ENCODE measurements around the gene ZNF444. TPM values are rescaled to one million over a fixed set of nuclear protein-coding genes. Genes with fewer than 3 reads are reported as not detected.

The ZNF444 gene
- total and polyA plus RNA-seq, 2 donors (not counting 3 experiments of a cell fraction or from before 2014, with no cell fraction given): 37.2 to 41.7 TPM

DNA sequence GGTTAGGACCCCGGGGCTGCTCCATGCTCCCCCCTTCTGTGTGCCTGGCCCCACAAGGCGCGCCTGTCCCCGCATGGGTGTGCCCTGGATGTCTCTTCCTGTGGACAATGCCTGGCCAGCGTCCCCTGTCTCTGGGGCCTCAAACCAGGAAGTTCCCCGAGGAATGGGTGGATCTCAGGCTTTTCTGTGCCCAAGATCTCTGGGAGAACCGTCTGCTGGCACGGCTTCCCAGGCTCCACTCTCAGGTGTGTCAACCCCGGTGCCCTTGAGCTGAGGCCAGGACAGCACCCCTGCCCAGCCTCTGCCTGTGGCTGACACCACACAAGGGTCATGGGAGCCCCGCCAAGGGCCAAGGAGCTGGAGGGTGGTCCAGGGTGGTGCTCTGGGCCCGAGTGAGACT is 15.7 kb downstream of the ZNF444 start:
- TF ChIP-seq GATA2 (IDR thresholded peaks at IDR 0.05; ENCODE audit: insufficient read depth, insufficient read length, low read depth, low read length): no peak
- TF ChIP-seq JUN (IDR thresholded peaks at IDR 0.05; ENCODE audit: borderline replicate concordance, insufficient read depth, insufficient read length, low read depth): no peak
- TF ChIP-seq EZH2 (IDR thresholded peaks at IDR 0.05; ENCODE audit: borderline replicate concordance, low read depth, low read length, severe bottlenecking): no peak
- no peak for TF ChIP-seq MAX (IDR thresholded peaks at IDR 0.05; ENCODE audit: insufficient read depth, insufficient read length)
- TF ChIP-seq FOS (IDR thresholded peaks at IDR 0.05; ENCODE audit: borderline replicate concordance, insufficient read depth, low read length): no peak
- TF ChIP-seq POLR2A (IDR thresholded peaks at IDR 0.05; ENCODE audit: low read depth, low read length): no peak
- no peak for TF ChIP-seq MYC (IDR thresholded peaks at IDR 0.05; ENCODE audit: low read depth, low read length)
- no peak for TF ChIP-seq CTCF (IDR thresholded peaks at IDR 0.05; ENCODE audit: extremely low read depth in 1 of 2, insufficient read depth in 1 of 2, low read depth in 1 of 2, low read length in 2 of 2)
- no peak for DNase-seq (ENCODE audit: low read depth, low spot score)
- Histone ChIP-seq H3K4me2 (ENCODE audit: insufficient read depth, low read length) (no peak overlapping the region), H2AFZ (ENCODE audit: low read depth, low read length) (no peak overlapping the region), H4K20me1 (replicated peaks; ENCODE audit: control insufficient read depth, extremely low read depth, insufficient read depth, low read length) (no peaks in the 10 kb centered on the region), H3K4me1 (ENCODE audit: control insufficient read depth, extremely low read depth, insufficient read depth, low read length) (peaks cover 10% of the 10 kb centered on the region), H3K79me2 (ENCODE audit: control insufficient read depth, insufficient read depth, low read length) (no peaks in the 10 kb centered on the region), H3K9me3 (replicated peaks; ENCODE audit: control insufficient read depth, insufficient read depth, low read length) (no peaks in the 10 kb centered on the region), H3K27me3 (ENCODE audit: control insufficient read depth in 2 of 2, insufficient read depth in 2 of 2, low read length in 2 of 2) (no peaks in the 10 kb centered on the region), H3K36me3 (ENCODE audit: control insufficient read depth in 2 of 2, extremely low read depth in 1 of 2, insufficient read depth in 2 of 2, low read length in 2 of 2) (peaks cover 0 to 22% of the 10 kb centered on the region in 2 experiments), H3K9me1 (replicated peaks; ENCODE audit: control insufficient read depth, extremely low read depth, insufficient read depth, low read length) (no peaks in the 10 kb centered on the region), H3K9ac (replicated peaks; ENCODE audit: extremely low read depth, insufficient read depth, low read length) (no peak overlapping the region), H3K27ac (ENCODE audit: insufficient read depth, low read depth, low read length) (no peak overlapping the region), H3K4me3 (replicated peaks in 1 of 3; ENCODE audit: insufficient read depth in 1 of 3, low read depth in 1 of 3, low read length in 3 of 3) (no peak overlapping the region)
- BruUV-seq (replicated peaks): no TSS peak
- CTCF ChIA-PET: interaction anchor here (1.5 to 1.7 kb wide), 2 partner anchors 11 to 14 kb away, joined by 3 to 11 read pairs; no protein-coding TSS in a partner anchor
- FAIRE-seq: no peak
- dilution Hi-C loops (cut with MboI; ENCODE audit: extremely low pct_ligation_motif_present, low sequenced_read_pairs) (no loop called here), intact Hi-C loops (cut with micrococcal nuclease) (no loop called here)
- POLR2A ChIA-PET: no interaction called here

Measured in endothelial cell of umbilical vein (primary cell).